22Rv1 (cell line): ENCODE results near the gene TP53AIP1.

Experiments used
- H3K27ac ChIP-seq: fragments of 450-650 bp; 2 replicates; pipeline ENCODE4 v1.5.1; 2017
- ZFX ChIP-seq: fragments of 450-650 bp; IDR thresholded peaks from 2 replicates; pipeline ENCODE4 v1.6.1; 2017; ENCODE audit warnings: antibody characterized with exemption, borderline replicate concordance
- TF ChIP-seq, protein P1 (sequence below): fragments of 450-650 bp; IDR thresholded peaks from 2 replicates; pipeline ENCODE4 v1.5.1; 2017; ENCODE audit warnings: mild to moderate bottlenecking

TP53AIP1 gene

DNA sequence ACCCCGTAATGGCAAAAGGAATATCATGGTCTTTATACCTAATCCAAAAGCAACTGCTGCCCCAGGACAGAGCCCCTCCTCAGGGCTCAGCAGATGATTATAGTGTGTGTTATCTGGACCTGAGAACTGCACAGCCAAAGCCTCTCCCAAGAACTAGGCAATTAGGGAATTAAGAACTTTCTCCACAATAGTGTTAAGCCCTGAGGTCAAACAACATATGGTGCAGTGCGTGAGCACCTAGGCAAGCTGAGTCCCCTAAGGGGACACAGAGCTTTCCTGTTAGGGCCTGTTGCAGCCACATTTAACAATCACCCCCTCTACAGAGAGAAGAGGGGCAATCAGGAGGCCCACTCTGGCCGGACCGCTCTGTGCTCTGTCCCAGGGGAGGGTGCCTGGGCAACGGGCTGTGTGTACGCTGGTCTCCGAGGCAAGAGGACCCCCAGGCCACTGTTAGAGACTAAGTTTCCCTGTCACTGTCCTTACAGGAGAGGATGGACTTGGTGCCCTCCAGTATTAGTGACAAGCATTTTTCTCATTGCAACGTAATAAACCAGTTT lies 52.9 kb downstream of the TP53AIP1 start:
- H3K27ac ChIP-seq, result no peak overlapping the region
- TF ChIP-seq, protein P1, sequence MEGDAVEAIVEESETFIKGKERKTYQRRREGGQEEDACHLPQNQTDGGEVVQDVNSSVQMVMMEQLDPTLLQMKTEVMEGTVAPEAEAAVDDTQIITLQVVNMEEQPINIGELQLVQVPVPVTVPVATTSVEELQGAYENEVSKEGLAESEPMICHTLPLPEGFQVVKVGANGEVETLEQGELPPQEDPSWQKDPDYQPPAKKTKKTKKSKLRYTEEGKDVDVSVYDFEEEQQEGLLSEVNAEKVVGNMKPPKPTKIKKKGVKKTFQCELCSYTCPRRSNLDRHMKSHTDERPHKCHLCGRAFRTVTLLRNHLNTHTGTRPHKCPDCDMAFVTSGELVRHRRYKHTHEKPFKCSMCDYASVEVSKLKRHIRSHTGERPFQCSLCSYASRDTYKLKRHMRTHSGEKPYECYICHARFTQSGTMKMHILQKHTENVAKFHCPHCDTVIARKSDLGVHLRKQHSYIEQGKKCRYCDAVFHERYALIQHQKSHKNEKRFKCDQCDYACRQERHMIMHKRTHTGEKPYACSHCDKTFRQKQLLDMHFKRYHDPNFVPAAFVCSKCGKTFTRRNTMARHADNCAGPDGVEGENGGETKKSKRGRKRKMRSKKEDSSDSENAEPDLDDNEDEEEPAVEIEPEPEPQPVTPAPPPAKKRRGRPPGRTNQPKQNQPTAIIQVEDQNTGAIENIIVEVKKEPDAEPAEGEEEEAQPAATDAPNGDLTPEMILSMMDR, result no peak
- no peak for TF ChIP-seq ZFX

DNA sequence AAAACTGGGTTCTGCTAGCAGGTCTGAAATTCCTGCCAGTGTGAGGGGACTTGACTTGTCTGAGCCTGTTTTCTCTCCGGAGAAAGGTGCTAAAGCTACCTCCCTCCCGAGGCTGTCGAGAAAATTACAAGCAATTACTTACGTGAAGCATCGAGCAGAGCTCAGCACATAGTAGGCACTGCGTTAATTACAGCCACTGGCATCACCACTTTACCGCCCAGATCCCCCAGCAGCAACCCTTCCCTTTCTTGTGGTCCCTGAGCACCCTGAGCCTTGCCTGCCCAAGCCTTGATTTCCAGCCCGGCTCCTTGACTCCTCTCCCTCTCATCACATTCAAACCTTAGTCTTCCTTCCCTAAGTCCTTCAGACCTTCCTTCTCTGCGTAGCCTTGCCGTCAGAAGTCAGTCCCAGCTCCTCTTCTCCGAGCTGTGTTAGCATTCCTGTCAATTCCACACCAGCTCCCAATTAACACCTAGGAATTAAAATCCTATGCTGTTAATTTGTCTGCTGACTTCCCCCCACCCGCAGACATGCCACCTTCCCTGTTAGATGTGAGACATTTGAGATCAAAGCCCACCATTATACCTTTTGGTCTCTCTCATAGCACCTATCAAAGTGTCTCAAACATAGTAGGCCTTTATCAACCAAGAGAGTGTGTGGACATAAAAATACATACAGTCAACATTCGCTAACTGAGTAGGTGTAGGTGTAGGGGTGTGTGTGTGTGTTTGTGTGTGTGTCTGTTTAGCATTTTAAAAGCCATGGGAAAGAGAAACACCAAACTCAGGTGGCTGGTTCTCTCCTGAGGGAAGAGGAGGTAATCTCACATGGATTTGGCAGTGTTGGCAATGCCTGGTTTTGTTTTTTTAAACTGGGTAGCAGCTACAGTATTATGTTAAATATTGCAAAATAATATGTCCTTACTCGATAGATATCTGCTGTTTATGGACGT lies 54.4 kb downstream of the TP53AIP1 start:
- no peak for TF ChIP-seq ZFX
- TF ChIP-seq, protein P1, result no peak
- H3K27ac ChIP-seq, result no peak overlapping the region

GRCh38 chr11:128886406-128887124 lies 56.1 kb downstream of the TP53AIP1 start:
- TF ChIP-seq, protein P1, result peak; percentile 44
- TF ChIP-seq ZFX, result no peak

More at GRCh38 chr11:128886406-128887124, 56.1 kb downstream of the TP53AIP1 start:
- H3K27ac ChIP-seq, result no peak overlapping the region
